Gastroesophageal sphincter (tissue), 4 donors: ENCODE data around the gene SCG3. TPM values are rescaled to one million over a fixed set of nuclear protein-coding genes. Genes with fewer than 3 reads are reported as not detected.

ENCODE experiments used
- ATAC-seq: fragments of 150-250 bp; one replicate; pipeline ENCODE4 v1.9.1; 2016; ENCODE audit warnings: mild to moderate bottlenecking, moderate library complexity
- H3K27ac ChIP-seq, 4 donors: fragments of 200-600 bp; sonication (generic) in 3 of 4; 1 replicate in 3 of 4; 2 replicates in 1 of 4; pipeline ENCODE4 v1.5.1; 2016 to 2019
- H3K27me3 ChIP-seq: fragments of 200-600 bp; sonication (generic); one replicate; pipeline ENCODE4 v1.5.1; 2019
- H3K36me3 ChIP-seq, 2 donors: fragments of 200-600 bp; sonication (generic); one replicate each; pipeline ENCODE4 v1.5.1; 2019; ENCODE audit warnings: control low read depth in 1 of 2
- H3K4me1 ChIP-seq, 3 donors: fragments of 200-600 bp; sonication (generic); 1 replicate in 2 of 3; 2 replicates in 1 of 3; pipeline ENCODE4 v1.5.1; 2016 to 2019; ENCODE audit warnings: control low read depth in 2 of 3
- H3K4me3 ChIP-seq, 2 donors: fragments of 200-600 bp; sonication (generic); one replicate each; pipeline ENCODE4 v1.5.1; 2019; ENCODE audit warnings: mild to moderate bottlenecking in 1 of 2, moderate library complexity in 1 of 2
- H3K9me3 ChIP-seq, 3 donors: fragments of 200-600 bp; sonication (generic); one replicate each; pipeline ENCODE4 v1.5.1; 2017 to 2019; ENCODE audit warnings: control low read depth in 2 of 3
- CTCF ChIP-seq, 4 experiments: fragments of 200-600 bp in 2 of 4; fragments of 450-650 bp in 2 of 4; sonication (generic) in 1 of 4; IDR thresholded peaks; one replicate each; pipeline ENCODE4 v1.5.1; 2017 to 2019; ENCODE audit warnings: antibody characterized with exemption in 4 of 4, mild to moderate bottlenecking in 2 of 4, moderate library complexity in 2 of 4
- EP300 ChIP-seq: sonication (generic); formaldehyde crosslinking; IDR thresholded peaks from one replicate; pipeline ENCODE4 v1.6.1; 2017; ENCODE audit warnings: antibody characterized with exemption, mild to moderate bottlenecking
- POLR2A ChIP-seq, 2 donors: fragments of 450-650 bp; IDR thresholded peaks; one replicate each; pipeline ENCODE4 v1.6.1; 2017; ENCODE audit warnings: antibody characterized with exemption in 2 of 2, mild to moderate bottlenecking in 2 of 2, moderate library complexity in 1 of 2
- POLR2AphosphoS5 ChIP-seq: sonication (generic); formaldehyde crosslinking; IDR thresholded peaks from one replicate; pipeline ENCODE4 v1.6.1; 2017; ENCODE audit warnings: antibody characterized with exemption
- WGBS, 2 donors: methylation state at CpG; one replicate each; pipeline ENCODE4 v1.1.5; 2018; ENCODE audit warnings: low coverage in 1 of 2; 5-methylcytosine and 5-hydroxymethylcytosine counted together
- total RNA-seq, 4 donors: library from RNA; depleted of rRNA; stranded (reverse); fragments of >200 nt; gene quantifications; one replicate each; pipeline ENCODE4 v1.1.0, GENCODE V29; 2016

SCG3 gene
- total RNA-seq, 4 donors from 2014 or later, result 0.31 to 0.54 (median 0.54) TPM; not detected in 1

- TF ChIP-seq POLR2AphosphoS5, result no peak
- peak; percentile 34 to 62 for TF ChIP-seq POLR2A (IDR thresholded peaks at IDR 0.05)
- Histone ChIP-seq H3K27me3 (no peaks in the 10 kb centered on the region), H3K4me1 (peaks cover 0 to 34% (median 10%) of the 10 kb centered on the region in 3 donors), H3K4me3 (peak within 1 kb of the TSS; percentile 69 to 90), H3K36me3 (no peaks in the 10 kb centered on the region), H3K9me3 (no peaks in the 10 kb centered on the region), H3K27ac (peak within 1 kb of the TSS; percentile 11 to 92 (median 92))
- ATAC-seq, result peak; percentile 88
- WGBS, 2 donors, result 0% methylated on average over 2 of the region's 67 CpGs; no CpG with 5 or more reads in 1 of the 2 donors
These were observed 56.4 kb downstream of the SCG3 start, which contains the start of gene LYSMD2 for GRCh38 chr15:51737522-51738305. Gene LYSMD2, minus strand, starts transcription at chr15:51737655. Its CDS starts 33 bp downstream, at chr15:51737622.

DNA sequence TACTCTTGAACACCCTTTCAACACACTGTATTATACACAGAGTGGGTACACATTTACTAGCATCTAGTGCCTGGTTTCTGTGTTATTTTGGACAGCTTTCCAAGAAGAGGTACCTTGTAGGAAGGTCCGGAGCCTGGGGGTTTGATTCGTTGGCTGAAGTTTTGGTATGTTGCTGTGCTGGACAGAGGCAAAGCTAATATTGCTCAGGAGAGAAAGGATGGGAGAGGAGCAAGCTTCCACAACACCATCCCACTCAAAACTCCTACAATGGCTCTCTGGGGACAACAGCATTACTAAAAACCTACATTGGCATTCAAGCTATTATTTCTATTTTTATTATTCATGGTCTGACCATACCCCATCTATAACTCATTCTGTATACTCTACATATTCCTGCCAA is 57.2 kb downstream of the SCG3 start:
- TF ChIP-seq EP300 (no peak), POLR2AphosphoS5 (no peak), CTCF (IDR thresholded peaks at IDR 0.05) (no peak), POLR2A (IDR thresholded peaks at IDR 0.05) (no peak)
- ATAC-seq, result no peak
- H3K27ac ChIP-seq, result peak overlapping the region in 3 of 4 donors; percentile 91 to 92 (median 92)
- peaks cover 0 to 29% (median 9%) of the 10 kb centered on the region in 3 donors for H3K4me1 ChIP-seq
- no peaks in the 10 kb centered on the region for H3K36me3 ChIP-seq
- peak overlapping the region in 1 of 2 donors; percentile 90 for H3K4me3 ChIP-seq
- H3K27me3 ChIP-seq, result no peaks in the 10 kb centered on the region
- H3K9me3 ChIP-seq, result no peaks in the 10 kb centered on the region
- 50 to 55% methylated on average over 2 of the region's 2 CpGs for WGBS, 2 donors

- no peak for ATAC-seq
- Histone ChIP-seq H3K9me3 (no peaks in the 10 kb centered on the region), H3K4me3 (no peak overlapping the region), H3K27ac (peak overlapping the region in 3 of 4 donors; percentile 91 to 92 (median 92)), H3K4me1 (peaks cover 0 to 29% (median 9%) of the 10 kb centered on the region in 3 donors), H3K36me3 (no peaks in the 10 kb centered on the region), H3K27me3 (no peaks in the 10 kb centered on the region)
- 96 to 100% methylated on average over 2 of the region's 2 CpGs for WGBS, 2 donors
- TF ChIP-seq POLR2AphosphoS5, result no peak
- TF ChIP-seq CTCF (IDR thresholded peaks at IDR 0.05), result no peak
- TF ChIP-seq EP300, result no peak
- no peak for TF ChIP-seq POLR2A (IDR thresholded peaks at IDR 0.05)
These were observed 57.9 kb downstream of the SCG3 start for GRCh38 chr15:51739061-51739712.

DNA sequence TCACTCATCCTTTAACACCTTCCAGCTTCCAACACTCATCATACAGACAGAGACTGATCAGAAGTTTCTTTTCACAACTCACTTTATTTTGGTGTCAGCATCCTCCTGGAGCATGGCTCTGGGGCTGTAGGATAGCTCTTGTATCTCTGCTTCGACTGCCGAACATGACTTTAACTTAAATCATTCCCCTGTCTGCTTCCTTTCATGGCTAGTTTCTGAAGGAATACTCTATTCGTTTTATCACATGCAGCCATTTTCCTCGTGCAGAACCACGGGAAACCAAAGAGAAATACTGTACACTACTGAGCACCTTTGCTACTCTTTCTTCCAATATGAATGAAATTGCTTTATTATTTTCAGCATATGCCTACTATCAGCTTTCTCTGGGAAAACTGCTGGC is 68.0 kb downstream of the SCG3 start:
- ATAC-seq, result no peak
- Histone ChIP-seq H3K4me3 (no peak overlapping the region), H3K27ac (no peak overlapping the region)

More for the DNA sequence above, 68.0 kb downstream of the SCG3 start:
- 77 to 85% methylated on average over 5 of the region's 5 CpGs for WGBS, 2 donors
- Histone ChIP-seq H3K9me3 (no peaks in the 10 kb centered on the region), H3K27me3 (no peaks in the 10 kb centered on the region), H3K36me3 (no peaks in the 10 kb centered on the region), H3K4me1 (peaks cover 0 to 22% (median 5%) of the 10 kb centered on the region in 3 donors)
- TF ChIP-seq POLR2AphosphoS5, result no peak
- no peak for TF ChIP-seq CTCF (IDR thresholded peaks at IDR 0.05)
- no peak for TF ChIP-seq POLR2A (IDR thresholded peaks at IDR 0.05)
- no peak for TF ChIP-seq EP300
